Neural cell (in vitro differentiated cells): ENCODE measurements around the gene RAPGEF4. TPM values are rescaled to one million over a fixed set of nuclear protein-coding genes. Genes with fewer than 3 reads are reported as not detected.

Experiments
- H2AFZ ChIP-seq: fragments of 200-600, 300-800 bp; sonication (generic), shearing (Covaris generic); 2 replicates; pipeline ENCODE4 v1.6.0; 2014; ENCODE audit warnings: low read depth, mild to moderate bottlenecking, antibody characterized with exemption, low read length, moderate library complexity
- H3F3A ChIP-seq: fragments of 200-600 bp; shearing (Covaris generic); 2 replicates; pipeline ENCODE4 v1.6.1; 2016; ENCODE audit warnings: mild to moderate bottlenecking, moderate library complexity, mixed read lengths, antibody characterized with exemption, low read length; ENCODE audit not compliant: insufficient read depth, poor library complexity, severe bottlenecking
- H3K27ac ChIP-seq: fragments of 200-600, 300-800 bp; sonication (generic), shearing (Covaris generic); 2 replicates; pipeline ENCODE4 v1.5.1; 2014; ENCODE audit warnings: mild to moderate bottlenecking, low read length, moderate library complexity
- H3K27me3 ChIP-seq: fragments of 300-800, 200-600 bp; sonication (generic), shearing (Covaris generic); 2 replicates; pipeline ENCODE4 v1.6.0; 2014; ENCODE audit warnings: mild to moderate bottlenecking, low read depth, low read length, moderate library complexity; ENCODE audit not compliant: insufficient read depth
- H3K36me3 ChIP-seq: fragments of 300-800, 200-600 bp; sonication (generic), shearing (Covaris generic); 2 replicates; pipeline ENCODE4 v1.5.1; 2014; ENCODE audit warnings: mild to moderate bottlenecking, antibody characterized with exemption, low read length, moderate library complexity; ENCODE audit not compliant: insufficient read depth
- H3K4me2 ChIP-seq: fragments of 300-800, 200-600 bp; sonication (generic), shearing (Covaris generic); 2 replicates; pipeline ENCODE4 v1.6.0; 2014; ENCODE audit warnings: mild to moderate bottlenecking, low read length
- H3K4me3 ChIP-seq: fragments of 300-800, 200-600 bp; sonication (generic), shearing (Covaris generic); 2 replicates; pipeline ENCODE4 v1.5.1; 2014; ENCODE audit warnings: mild to moderate bottlenecking, low read length, moderate library complexity
- H3K79me2 ChIP-seq: fragments of 200-600 bp; shearing (Covaris generic); replicated peaks from 2 replicates; pipeline ENCODE4 v1.6.0; 2014; ENCODE audit warnings: mild to moderate bottlenecking, low read length, moderate library complexity; ENCODE audit not compliant: insufficient read depth
- H3K9ac ChIP-seq: fragments of 300-800, 200-600 bp; sonication (generic), shearing (Covaris generic); 2 replicates; pipeline ENCODE4 v1.6.1; 2016; ENCODE audit warnings: mild to moderate bottlenecking, low read length, mixed read lengths
- H3K9me2 ChIP-seq: fragments of 200-600 bp; shearing (Covaris generic); 2 replicates; pipeline ENCODE4 v1.6.1; 2016; ENCODE audit warnings: mild to moderate bottlenecking, low read length, mixed read lengths; ENCODE audit not compliant: insufficient read depth
- H3K9me3 ChIP-seq: fragments of 200-600, 300-800 bp; sonication (generic), shearing (Covaris generic); 2 replicates; pipeline ENCODE4 v1.6.1; 2016; ENCODE audit warnings: mild to moderate bottlenecking, mixed run types, low read length, moderate library complexity, mixed read lengths
- H4K20me1 ChIP-seq: fragments of 200-600 bp; shearing (Covaris generic); 2 replicates; pipeline ENCODE4 v1.6.1; 2016; ENCODE audit warnings: mild to moderate bottlenecking, mixed run types; ENCODE audit not compliant: insufficient read depth
- CTCF ChIP-seq: fragments of 450-650 bp; IDR thresholded peaks from 2 replicates; pipeline ENCODE4 v1.5.1; 2014; ENCODE audit warnings: antibody characterized with exemption, mild to moderate bottlenecking, moderate library complexity; ENCODE audit not compliant: poor library complexity, severe bottlenecking
- EP300 ChIP-seq: fragments of 450-650 bp; conservative IDR thresholded peaks from 2 replicates; pipeline ENCODE4 v1.6.1; 2014; ENCODE audit warnings: antibody characterized with exemption, mild to moderate bottlenecking, moderate library complexity; ENCODE audit not compliant: poor library complexity, severe bottlenecking
- EZH2 ChIP-seq: fragments of 200-600, 300-800 bp; shearing (Covaris generic), sonication (generic); IDR thresholded peaks from 2 replicates; pipeline ENCODE4 v1.6.1; 2014; ENCODE audit warnings: antibody characterized with exemption, low read length, borderline replicate concordance, mild to moderate bottlenecking; ENCODE audit not compliant: insufficient read depth, poor library complexity, severe bottlenecking
- MXI1 ChIP-seq: fragments of 450-650 bp; conservative IDR thresholded peaks from 2 replicates; pipeline ENCODE4 v1.6.1; 2014; ENCODE audit warnings: antibody characterized with exemption, mild to moderate bottlenecking; ENCODE audit not compliant: poor library complexity, severe bottlenecking
- RAD21 ChIP-seq: fragments of 450-650 bp; conservative IDR thresholded peaks from 2 replicates; pipeline ENCODE4 v1.6.1; 2014; ENCODE audit warnings: antibody characterized with exemption, mild to moderate bottlenecking, moderate library complexity
- REST ChIP-seq: IDR thresholded peaks from 2 replicates; pipeline ENCODE4 v1.6.1; 2012; ENCODE audit warnings: borderline replicate concordance
- SMC3 ChIP-seq: fragments of 450-650 bp; conservative IDR thresholded peaks from 2 replicates; pipeline ENCODE4 v1.6.1; 2014; ENCODE audit warnings: antibody characterized with exemption, mild to moderate bottlenecking, moderate library complexity; ENCODE audit not compliant: poor library complexity
- polyA plus RNA-seq: library from polyadenylated mRNA; depleted of rRNA; stranded (reverse); fragments of >200 nt; gene quantifications from 2 replicates; pipeline ENCODE4 v1.2.3, GENCODE V29; 2014

Gene RAPGEF4
- polyA plus RNA-seq, 1 donor from 2014 or later = 10.4 TPM

DNA sequence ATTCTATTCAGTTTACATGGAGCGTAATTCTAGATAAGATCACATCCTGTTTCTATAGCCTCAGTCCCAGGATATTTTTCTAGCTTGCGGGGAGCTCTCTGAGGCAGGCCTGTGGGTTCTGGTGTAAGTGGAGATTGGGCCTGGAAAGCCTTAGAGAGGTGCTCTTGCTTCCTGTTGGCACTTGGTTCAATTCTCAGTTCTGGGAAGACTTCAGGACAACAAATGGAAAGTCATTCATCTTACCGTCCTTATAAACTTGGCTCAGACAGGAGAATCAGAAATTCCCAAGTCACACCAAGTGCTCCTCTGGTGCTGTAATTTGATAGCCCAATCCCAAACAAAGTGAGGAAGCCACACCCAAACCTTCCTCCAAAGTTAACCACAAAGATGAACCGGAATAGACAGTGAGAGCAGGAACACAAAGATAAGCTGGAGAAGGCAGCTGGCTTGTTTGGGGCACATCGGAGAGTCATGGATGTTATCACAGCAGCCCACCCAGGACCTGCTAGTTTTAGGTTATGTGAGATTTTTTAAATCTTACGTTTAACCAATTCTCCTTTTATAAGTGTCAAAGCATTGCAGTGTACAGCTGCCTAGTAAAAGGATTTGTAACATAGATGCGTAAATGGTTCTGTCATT is 195.7 kb downstream of the RAPGEF4 start:
- Histone ChIP-seq H3K9ac (no peak overlapping the region), H3K36me3 (no peaks in the 10 kb centered on the region), H3K27ac (no peak overlapping the region), H3F3A (no peaks in the 10 kb centered on the region), H2AFZ (no peak overlapping the region), H3K9me3 (no peaks in the 10 kb centered on the region), H3K4me3 (no peak overlapping the region), H3K27me3 (no peaks in the 10 kb centered on the region), H4K20me1 (no peaks in the 10 kb centered on the region), H3K9me2 (no peaks in the 10 kb centered on the region), H3K79me2 (no peaks in the 10 kb centered on the region), H3K4me2 (no peak overlapping the region)
- no peak for TF ChIP-seq RAD21

GRCh38 chr2:172931918-172932520 is 196.4 kb downstream of the RAPGEF4 start:
- no peak overlapping the region for H3K4me2 ChIP-seq
- H3K9me2 ChIP-seq = no peaks in the 10 kb centered on the region
- no peak overlapping the region for H3K9ac ChIP-seq
- no peak overlapping the region for H2AFZ ChIP-seq
- H3F3A ChIP-seq = no peaks in the 10 kb centered on the region
- no peaks in the 10 kb centered on the region for H3K36me3 ChIP-seq
- no peaks in the 10 kb centered on the region for H3K27me3 ChIP-seq
- H3K27ac ChIP-seq = no peak overlapping the region
- no peaks in the 10 kb centered on the region for H4K20me1 ChIP-seq
- H3K4me3 ChIP-seq = no peak overlapping the region
- TF ChIP-seq EP300 (no peak), CTCF (peak; percentile 71), MXI1 (no peak), REST (no peak), RAD21 (peak; percentile 70), SMC3 (peak; percentile 75), EZH2 (no peak)
- no peaks in the 10 kb centered on the region for H3K79me2 ChIP-seq
- no peaks in the 10 kb centered on the region for H3K9me3 ChIP-seq
